WERI-Rb-1 (cell line): ENCODE results near the gene COPS6.

Source experiments
- DNase-seq: peaks from one replicate; pipeline ENCODE4 v3.0.0-alpha.2; 2020
- H3K27ac ChIP-seq: fragments of 250-450 bp; sonication (Bioruptor Pico); 2 replicates; pipeline ENCODE4 v1.5.1; 2020; ENCODE audit warnings: mild to moderate bottlenecking, moderate library complexity
- H3K27me3 ChIP-seq: fragments of 250-450 bp; sonication (Bioruptor Pico); 2 replicates; pipeline ENCODE4 v1.5.1; 2021; ENCODE audit warnings: mild to moderate bottlenecking, low read depth, moderate library complexity; ENCODE audit not compliant: insufficient read depth, severe bottlenecking
- H3K36me3 ChIP-seq: fragments of 250-450 bp; sonication (Bioruptor Pico); 2 replicates; pipeline ENCODE4 v1.5.1; 2020; ENCODE audit warnings: mild to moderate bottlenecking, moderate library complexity
- H3K4me3 ChIP-seq: 2 replicates; pipeline ENCODE4 v1.5.1; 2011; ENCODE audit warnings: low read depth, mild to moderate bottlenecking, control low read depth, low read length
- H3K9me3 ChIP-seq: fragments of 250-450 bp; sonication (Bioruptor Pico); 2 replicates; pipeline ENCODE4 v1.5.1; 2021; ENCODE audit warnings: mild to moderate bottlenecking, moderate library complexity; ENCODE audit not compliant: severe bottlenecking
- CTCF ChIP-seq: IDR thresholded peaks from 2 replicates; pipeline ENCODE4 v1.5.1; 2011; ENCODE audit warnings: low read depth, mild to moderate bottlenecking, control low read depth, inconsistent platforms, low read length

Gene COPS6

GRCh38 chr7:100101016-100101862 is 12.5 kb downstream of the COPS6 start, which contains the start of the genes AP4M1 and MCM7:
Gene AP4M1, plus strand, starts transcription at chr7:100101643. Its CDS starts 72 bp downstream, at chr7:100101715.
Gene MCM7, minus strand, starts transcription at chr7:100101397. Its CDS starts 103 bp downstream, at chr7:100101294.
- peak; percentile 99 for DNase-seq
- H3K9me3 ChIP-seq = no peaks in the 10 kb centered on the region
- H3K4me3 ChIP-seq = peak within 1 kb of the TSS; percentile 99
- no peaks in the 10 kb centered on the region for H3K27me3 ChIP-seq
- H3K27ac ChIP-seq = peak within 1 kb of the TSS; percentile 100
- peaks cover 84% of the 10 kb centered on the region for H3K36me3 ChIP-seq
- no peak for TF ChIP-seq CTCF

- DNase-seq = no peak
- peak overlapping the region; percentile 99 for H3K4me3 ChIP-seq
- no peak for TF ChIP-seq CTCF
- H3K27ac ChIP-seq = peak overlapping the region; percentile 100
- peaks cover 82% of the 10 kb centered on the region for H3K36me3 ChIP-seq
- H3K27me3 ChIP-seq = no peaks in the 10 kb centered on the region
- no peaks in the 10 kb centered on the region for H3K9me3 ChIP-seq
Measured at GRCh38 chr7:100102950-100103840, 14.4 kb downstream of the COPS6 start.

GRCh38 chr7:100105534-100105933 is 16.8 kb downstream of the COPS6 start:
- no peaks in the 10 kb centered on the region for H3K27me3 ChIP-seq
- H3K36me3 ChIP-seq = peaks cover 82% of the 10 kb centered on the region
- H3K9me3 ChIP-seq = no peaks in the 10 kb centered on the region
- no peak overlapping the region for H3K27ac ChIP-seq
- DNase-seq = no peak
- TF ChIP-seq CTCF = no peak
- H3K4me3 ChIP-seq = no peak overlapping the region

- H3K4me3 ChIP-seq = no peak overlapping the region
- H3K27me3 ChIP-seq = no peaks in the 10 kb centered on the region
- peaks cover 86% of the 10 kb centered on the region for H3K36me3 ChIP-seq
- no peak overlapping the region for H3K27ac ChIP-seq
- TF ChIP-seq CTCF = no peak
- no peak for DNase-seq
- H3K9me3 ChIP-seq = no peaks in the 10 kb centered on the region
Measured at GRCh38 chr7:100106633-100107032, 17.9 kb downstream of the COPS6 start.

GRCh38 chr7:100107125-100107737 is 18.5 kb downstream of the COPS6 start:
- no peak for DNase-seq
- Histone ChIP-seq H3K27me3 (no peaks in the 10 kb centered on the region), H3K27ac (no peak overlapping the region), H3K36me3 (peaks cover 91% of the 10 kb centered on the region), H3K9me3 (no peaks in the 10 kb centered on the region), H3K4me3 (no peak overlapping the region)
- TF ChIP-seq CTCF = no peak
